GM21423 (cell line): ENCODE results near the gene FA2H.
A peak's percentile ranks its signal among the peaks of the same experiment; 100 is the strongest.
"Not testable (repeated sequence)": the region's sequence is repeated elsewhere in the genome, so short reads cannot be mapped to it uniquely, and the experiment has no call there.

ENCODE experiments used
- ATAC-seq: cut with Tn5 transposase; IDR thresholded peaks from one replicate; pipeline ENCODE4 v1.9.1; 2021; ENCODE audit warnings: mild to moderate bottlenecking, moderate library complexity; ENCODE audit not compliant: unreplicated experiment

The FA2H gene

DNA sequence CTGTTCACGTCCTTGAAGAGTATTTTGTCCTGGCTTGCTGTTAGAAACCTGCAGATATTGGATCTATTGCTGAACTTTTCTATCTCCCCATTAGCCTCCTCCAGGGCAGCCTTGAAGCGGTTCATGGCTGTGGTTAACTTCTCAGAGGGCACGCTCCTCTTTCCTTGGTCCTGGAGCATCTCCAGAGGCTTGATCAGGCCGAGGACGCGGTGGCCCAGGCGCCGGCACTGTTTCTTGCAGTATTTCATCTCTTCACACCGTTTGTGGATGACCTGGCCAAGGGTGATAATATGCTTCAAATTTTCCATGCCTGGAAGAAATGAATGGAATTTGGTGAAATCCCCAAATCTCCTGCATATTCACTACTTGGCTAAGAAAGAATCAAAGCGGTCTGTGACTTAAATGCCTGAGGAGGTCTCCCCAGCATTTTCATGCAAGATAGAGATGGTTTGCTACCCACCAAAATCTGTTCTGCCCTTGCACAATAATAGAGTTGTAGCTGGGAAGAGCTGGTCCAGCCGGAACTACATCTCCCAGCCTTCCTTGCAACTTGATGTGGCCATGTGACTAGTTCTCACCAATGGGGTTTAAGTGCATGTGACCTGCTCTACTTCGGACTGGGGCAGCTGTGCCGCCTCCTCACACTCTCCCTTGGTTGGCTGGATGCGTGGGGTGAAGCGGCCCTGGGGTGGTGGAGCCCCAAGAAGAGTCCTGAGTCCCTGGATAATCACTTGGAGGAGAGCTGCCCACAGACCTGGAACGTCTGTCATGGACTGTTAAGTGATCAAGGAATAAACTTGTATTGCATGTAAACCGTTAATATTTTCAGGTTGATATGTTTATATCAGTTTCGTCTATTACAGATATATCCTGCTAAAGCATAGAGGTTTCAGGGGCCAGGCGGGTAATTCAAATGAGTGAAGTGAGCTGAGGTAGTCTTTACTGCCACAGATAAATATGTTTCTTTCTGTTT, 78.9 kb downstream of the FA2H start:
- peak; percentile 86 for ATAC-seq

DNA sequence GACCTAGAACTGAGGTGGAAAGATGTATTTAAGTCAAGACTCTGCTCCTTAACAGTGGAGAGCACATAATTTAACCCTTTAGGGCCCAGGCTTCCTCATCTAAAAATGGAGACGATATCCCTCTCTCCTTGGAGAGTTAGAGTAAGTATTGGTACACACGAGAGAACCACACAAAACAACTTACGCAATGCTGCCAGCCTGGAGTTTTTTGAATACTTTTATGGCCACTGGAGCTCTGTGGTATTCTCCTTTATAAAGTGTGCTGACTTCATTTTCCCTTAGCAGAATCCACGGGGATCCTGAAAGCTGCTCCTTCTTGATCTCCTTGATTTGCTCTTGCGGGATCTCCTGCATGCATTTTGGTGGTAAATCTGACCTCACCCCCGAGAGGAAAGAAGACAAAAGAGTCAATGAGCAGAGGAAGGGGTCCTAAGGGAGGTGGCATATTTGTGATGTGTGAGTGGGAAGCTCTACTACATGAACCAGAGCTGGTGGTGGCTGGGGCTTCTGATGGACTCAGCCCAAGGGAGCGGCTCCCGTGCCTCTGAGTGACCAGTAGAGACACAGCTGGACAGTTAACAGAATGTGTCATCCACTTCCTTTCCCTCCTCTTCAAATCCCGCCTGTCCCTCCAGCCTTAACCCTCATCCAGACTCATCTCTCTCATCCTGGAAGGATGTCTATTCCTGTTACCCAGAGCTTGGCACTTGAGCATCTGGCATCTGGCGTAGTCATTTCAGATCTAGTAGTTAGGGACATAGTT, 83.3 kb downstream of the FA2H start:
- no peak for ATAC-seq

DNA sequence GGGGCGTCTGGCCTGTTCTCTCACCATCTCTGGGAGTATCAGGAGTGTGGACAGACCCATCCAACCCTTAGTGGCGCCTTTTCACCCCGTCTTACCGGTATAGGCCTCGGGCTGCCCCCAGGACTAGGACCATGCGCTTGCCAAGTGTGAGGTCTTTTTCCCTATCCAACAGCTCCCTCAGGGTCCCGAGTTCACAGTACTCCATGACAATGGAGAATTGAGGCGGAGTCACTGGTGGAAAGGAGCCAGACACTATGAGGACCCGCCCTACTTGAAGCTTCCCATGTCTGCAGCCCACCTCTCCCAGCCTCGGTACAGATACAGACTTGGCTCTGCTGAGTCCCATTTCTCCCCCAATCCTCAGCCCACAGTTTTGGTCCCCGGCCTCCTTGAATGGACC, 92.1 kb downstream of the FA2H start:
- ATAC-seq, result no peak

DNA sequence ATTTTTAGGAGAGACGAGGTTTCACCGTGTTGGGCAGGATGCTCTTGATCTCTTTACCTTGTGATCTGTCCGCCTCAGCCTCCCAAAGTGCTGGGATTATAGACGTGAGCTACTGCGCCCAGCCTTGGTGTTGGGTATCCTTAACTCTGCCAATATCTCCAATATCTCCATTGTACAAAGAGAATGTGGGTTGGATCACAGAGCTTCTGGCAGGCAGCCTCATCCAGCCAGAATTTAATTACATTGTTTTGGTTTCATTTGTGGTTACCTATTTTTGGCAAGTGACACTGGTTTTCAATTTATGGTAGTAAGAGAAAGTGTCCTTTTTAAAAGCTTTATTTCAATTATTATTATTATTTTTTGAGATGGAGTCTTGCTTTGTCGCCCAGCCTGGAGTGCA, 93.9 kb downstream of the FA2H start:
- no peak for ATAC-seq

DNA sequence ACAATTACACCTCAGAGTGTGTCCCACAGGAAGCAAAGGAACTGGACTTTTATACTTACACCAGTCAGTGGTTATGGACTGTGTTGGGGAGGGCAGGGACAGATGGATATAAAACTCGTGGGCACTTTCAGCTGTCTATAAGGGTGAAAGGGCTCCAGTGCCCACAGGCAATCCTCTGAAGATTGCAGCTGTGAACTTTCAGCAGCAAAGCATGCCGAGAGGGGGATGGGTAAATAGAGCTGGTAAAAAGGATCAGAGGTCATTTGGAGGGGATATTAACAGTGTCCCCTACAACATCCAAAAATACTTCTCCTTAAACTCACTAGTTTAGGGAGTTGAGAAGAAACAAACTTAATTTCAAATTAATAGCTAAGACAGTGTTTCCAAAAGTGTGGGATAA, 94.6 kb downstream of the FA2H start:
- no peak for ATAC-seq

DNA sequence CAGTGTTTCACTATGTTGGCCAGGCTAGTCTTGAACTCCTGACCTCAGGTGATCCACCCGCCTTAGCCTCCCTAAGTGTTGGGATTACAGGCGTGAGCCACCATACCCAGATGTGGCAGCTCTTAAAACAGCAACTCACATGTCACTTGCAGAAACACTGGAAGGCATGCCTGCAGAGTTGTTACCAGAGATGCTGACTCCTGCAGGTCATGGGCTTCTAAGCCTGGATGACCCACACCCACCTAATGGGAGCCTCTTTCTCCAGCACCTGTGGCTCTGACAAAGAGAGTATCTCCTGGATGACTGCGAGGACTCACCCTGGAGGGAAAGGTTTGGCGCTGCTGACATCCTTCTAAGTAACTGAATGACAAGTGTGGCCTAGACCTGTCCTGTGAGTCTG, 96.8 kb downstream of the FA2H start:
- no peak for ATAC-seq

DNA sequence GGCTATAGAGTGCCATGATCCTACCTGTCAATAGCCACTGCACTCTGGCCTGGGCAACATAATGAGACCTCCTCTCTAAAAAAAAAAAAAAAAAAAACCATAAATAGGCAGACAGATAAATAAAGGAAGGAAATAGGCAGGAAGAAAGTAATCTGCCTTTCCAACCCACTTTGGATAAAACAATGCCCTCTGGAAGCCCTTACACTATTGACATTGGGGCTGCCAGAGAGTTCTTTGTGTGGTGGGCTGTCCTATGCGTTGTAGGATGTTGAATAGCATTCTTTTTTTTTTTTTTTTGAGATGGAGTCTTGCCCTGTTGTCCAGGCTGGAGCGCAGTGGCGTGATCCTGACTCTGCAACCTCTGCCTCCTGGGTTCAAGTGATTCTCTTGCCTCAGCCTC, 100.7 kb downstream of the FA2H start:
- ATAC-seq, result no peak

DNA sequence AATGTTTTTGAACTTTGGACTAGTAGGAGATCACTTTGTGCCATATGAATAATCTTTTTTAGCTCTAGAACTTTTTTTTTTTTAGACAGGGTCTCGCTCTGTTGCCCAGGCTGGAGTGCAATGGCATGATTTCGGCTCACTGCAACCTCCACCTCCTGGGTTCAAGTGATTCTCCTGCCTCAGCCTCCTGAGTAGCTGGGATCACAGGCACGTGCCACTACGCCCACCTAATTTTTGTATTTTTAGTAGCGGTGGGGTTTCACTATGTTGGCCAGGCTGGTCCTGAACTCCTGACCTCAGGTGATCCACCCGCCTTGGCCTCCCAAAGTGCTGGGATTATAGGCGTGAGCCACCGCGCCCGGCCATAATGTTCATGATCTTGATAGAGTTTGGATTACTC, 105.7 kb downstream of the FA2H start:
- not testable (repeated sequence) for ATAC-seq

DNA sequence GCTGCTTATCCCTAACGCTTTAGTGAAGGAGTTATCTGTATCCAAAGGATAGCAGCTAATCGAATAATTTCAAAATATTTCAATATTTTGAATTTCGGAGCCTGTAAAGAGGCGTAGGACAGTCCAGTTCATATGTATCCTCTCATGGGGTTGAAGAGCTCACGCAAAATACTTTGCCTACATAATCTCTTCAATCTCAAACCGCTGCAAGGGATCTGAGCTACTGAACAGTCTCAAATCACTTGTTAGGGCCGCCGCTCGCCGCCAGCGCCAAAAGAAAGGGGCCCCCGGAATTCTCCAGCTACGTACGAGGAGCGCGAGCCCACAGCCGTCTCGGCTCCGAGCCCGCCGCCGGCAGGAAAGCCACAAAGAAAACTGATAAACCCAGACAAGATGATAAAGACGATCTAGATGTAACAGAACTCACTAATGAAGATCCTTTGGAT, 107.3 kb downstream of the FA2H start:
- ATAC-seq, result no peak

DNA sequence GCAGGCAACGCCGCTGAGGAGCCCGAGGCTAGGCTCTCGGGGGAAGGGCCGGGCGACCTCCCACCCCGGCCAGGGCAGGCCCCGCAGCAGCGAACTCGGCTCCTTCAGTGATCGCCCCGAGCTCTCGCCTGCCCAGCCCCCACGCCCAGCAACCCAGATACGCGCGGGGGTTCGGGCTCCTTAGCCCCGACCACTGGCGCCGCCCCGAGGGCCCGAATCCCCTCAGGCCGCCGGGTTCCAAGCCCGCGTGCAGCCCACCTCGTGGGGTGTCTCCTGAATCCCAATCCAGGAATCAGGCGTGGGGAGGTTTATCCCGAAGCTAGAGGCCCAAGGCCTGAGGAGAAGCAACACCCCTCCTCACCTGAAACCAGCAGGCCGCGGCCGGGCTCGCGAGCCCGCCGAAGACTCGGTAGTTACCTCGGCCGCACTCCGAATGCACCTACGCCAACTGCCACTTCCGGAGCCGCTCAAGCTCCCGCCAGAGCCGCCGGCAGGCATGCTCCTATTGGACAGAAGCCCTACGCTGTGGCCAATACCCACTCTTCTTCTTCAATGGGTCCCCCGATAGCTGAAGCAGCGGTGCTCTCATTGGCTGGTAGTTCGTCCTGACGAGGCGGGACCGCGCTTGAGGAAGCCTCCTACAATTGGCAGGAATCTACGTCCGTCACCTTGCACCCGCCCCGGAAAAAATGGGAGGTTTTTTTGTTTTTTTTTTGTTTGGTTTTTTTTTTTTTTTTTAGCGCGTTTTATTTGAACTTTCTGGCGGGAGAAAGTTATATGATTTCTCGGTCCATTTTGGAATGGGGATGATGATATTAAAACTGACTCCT, 108.0 kb downstream of the FA2H start, which contains the start of gene RFWD3:
RFWD3 (minus strand) TSS at position 453 of the 830 bp plus-strand sequence. CDS start 5,428 bp downstream, outside the sequence.
- peak; percentile 100 for ATAC-seq

DNA sequence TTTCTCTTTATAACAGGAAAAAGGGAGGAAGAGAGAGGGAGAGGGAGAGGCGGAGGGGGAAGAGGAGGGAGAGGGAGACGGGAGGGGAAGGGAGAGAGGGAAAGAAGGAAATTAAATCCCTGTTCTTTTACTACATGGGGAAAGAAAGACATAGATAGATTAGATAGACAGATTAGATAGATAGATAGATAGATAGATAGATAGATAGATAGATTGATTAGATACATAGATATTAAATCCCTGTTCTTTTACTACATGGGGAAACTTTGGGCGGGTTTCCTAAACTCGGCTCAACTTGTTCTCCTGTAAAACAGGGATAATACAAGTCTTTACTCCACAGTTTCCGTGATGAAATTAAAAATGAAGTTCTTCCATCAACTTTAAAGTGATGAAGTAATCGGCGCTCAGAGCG, 108.6 kb downstream of the FA2H start:
- ATAC-seq, result no peak
